Muscle of back (tissue), 11 donors: ENCODE data around the gene SPACA7. TPM values are rescaled to one million over a fixed set of nuclear protein-coding genes. Genes with fewer than 3 reads are reported as not detected.

Source experiments
- DNase-seq, 3 donors: peaks; one replicate each; pipeline versions ENCODE4 v3.0.0 to v3.0.0-alpha.2; 2013
- polyA plus RNA-seq, 10 donors: library from polyadenylated mRNA; unstranded; fragments of 120-200 nt; gene quantifications; one replicate each; pipeline ENCODE4 v1.2.1, GENCODE V29; 2013; ENCODE audit not compliant: insufficient read length in 10 of 10

Gene SPACA7
- polyA plus RNA-seq, 10 donors, result not detected

DNA sequence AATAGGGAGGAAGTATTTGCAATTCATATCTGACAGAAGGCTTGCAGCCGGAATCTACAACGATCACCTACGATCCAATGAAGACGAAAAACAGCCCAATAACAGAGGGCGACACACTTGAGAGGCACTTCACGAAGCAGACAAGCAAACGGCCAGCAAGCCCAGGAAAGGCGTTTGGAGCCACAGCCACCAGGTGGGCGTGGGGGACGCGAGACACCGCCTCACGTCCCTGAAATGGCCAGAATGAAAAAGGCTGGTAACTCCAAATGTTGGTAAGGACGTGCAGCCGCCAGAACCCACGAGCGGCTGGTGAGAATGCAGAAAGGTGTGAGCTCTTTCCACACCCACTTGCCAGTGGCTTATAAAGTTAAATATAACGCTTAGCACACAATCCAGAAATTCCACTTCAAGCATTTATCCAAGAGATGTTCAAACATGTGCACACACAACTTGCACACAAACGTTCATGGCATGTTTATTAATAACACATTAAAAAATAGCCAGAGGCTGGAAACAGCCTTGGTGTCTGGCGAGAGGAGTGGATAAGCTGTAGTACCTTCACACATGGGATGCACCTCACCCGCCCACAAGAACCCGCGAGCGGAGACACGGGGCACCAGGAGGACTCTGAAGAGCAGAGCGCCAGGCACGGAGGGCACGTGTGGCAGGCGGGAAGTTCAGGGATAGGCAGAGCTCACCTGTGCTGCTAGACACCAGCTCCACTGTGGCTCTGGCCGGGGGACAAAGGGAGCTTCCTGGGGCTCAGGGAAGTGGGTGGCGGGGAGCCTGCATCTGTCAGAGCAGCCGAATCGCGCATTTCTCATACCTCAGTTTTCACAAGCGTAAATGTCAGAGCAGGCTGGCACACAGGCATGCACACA, 89.3 kb downstream of the SPACA7 start:
- DNase-seq, result no peak

DNA sequence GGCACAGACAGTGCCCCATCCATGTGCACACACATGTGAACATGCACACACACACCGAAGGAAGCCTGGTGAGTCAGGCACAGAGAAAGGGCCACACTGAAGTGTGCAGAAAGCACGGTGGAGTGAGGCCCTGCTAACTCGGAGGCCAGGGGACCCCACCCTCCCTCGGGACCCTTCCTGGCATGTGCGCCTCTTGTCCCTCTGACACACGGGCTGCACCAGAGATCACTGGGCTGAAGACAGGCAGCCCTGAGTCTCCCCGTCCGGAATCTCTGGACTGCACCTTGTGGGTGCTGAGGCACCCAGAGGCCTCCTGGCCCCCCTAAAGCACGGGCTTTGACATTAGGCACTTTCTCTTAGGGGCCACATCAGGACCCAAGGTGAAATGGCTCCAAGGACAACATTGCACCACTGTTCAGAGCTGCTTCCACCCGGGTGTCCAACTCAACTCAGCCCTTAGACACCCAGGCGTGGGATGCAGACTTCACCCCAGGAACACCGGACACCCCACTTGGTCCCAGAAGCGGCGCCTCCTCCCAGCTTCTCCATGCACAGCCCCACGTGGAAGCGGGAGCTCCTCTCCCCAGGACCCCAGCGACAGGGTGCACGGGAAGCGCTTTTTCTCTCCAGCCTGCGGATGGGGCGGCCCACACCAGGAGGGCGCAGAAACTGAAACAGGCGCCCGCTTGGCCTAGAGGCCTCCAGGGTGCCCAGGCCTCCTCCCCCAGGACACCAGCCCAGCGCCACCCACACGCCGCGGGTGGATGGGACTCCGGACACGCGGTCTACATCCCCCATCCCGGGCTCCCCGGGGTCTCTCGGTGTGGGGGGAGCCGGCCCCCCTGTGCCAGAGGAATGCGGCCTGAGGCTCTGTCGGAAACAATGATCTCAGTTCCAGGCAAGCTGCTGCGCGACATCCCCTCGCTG, 90.2 kb downstream of the SPACA7 start:
- DNase-seq, result no peak

DNA sequence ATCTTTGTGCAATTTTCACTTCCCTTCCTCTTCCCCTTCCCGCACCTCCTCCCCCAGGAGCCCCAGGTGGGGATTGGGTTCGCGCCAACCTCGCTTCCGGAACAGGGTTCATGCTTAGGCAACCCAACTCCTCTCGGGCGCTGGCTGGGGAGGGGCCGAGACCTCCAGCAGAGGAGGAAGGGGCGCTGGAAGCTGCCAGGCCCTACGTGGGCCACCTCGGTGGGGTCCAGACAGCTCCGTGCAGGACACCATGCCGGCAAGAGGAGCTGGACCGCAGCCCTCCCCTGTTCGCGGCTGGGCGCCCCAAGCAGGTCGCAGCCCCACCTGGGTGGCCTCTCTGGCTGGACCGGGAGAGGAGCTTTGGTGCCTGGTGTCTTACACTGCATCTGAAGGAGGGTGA, 91.1 kb downstream of the SPACA7 start:
- DNase-seq, result no peak

DNA sequence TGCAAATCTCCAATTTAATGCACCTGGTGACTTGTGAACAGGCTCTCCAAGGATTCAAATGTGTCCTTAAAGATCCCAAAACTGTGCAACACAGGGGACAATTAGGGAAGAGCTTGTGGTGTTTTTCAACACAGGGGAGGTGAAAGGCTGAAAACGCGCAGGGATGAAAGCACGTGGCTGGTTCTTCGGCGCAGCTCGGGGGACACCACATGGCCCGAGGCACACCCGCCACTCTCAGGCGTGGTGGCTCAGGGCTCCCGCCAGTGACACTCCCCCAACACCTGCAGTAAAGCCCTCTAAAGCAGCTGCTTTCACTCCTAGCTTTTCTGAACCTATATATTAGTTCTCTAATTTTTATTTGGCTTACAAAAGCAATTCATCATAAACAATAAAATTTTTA, 91.9 kb downstream of the SPACA7 start:
- no peak for DNase-seq

DNA sequence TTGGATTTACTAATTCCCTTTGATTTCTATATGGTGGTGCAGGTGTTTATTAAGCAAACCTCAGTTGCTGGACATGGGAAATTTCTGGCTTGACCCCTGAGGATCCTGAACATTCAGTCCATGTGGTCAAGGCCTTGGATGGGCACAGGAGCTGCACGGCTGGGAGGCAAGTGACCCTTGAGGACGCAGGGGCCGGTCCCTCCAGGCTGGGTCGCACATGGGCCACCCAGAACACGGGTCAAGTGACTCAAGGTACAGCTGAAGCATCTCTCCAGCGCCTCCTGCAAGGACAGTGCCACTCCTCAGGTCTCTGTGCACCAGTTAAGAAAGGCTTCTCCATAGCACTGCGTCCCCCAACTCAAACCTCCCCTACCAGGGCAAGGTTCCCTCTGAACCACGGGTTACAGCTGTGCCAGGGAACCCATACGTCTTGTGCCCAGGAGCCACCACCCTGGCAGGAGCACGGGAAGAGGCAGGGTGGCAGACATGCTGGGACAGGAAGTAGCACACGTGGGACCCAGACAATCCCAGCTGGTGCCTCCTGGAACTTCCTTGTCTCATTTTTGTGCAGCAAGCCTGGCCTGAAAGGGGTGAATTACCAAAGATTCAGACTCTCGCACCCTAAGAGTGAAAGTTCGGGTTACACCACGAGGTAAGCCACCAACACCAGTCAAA, 93.1 kb downstream of the SPACA7 start:
- no peak for DNase-seq

DNA sequence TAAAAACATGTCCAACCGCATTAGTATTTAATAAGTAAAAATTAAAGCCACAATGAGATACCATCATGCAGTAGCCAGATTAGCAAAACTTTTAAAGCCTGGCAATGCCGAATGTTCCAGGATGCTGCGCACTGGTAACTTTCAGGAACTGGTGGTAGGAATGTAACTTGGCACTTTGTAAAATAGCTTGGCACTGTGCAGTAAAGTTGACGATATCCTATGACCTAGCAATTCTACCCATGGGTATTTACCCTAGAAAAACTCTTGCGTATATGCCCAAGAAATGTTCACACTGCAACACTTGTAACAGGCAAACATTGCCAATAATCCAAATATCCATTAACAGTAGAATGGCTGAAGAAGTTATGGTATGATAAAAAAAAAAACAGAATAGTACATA, 97.7 kb downstream of the SPACA7 start:
- DNase-seq, result no peak

DNA sequence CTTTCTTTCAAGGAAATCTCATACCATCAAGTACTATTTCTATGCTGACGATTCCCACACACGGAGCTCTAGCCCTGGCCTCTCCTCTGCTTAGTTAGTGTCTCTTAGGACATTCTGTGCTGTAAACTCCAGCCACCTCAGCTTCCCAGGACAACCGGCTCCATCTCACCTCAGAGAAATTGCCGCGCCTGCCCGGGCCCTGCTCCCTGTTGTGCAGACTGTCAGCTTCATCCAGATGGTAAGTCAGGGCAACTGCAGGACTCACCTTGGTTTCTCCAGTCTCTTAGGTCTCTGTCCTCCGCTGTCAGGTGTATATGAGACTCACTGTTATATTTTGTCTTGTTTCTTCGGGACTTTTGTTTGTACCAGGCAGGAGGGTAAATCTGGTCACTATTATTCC, 98.7 kb downstream of the SPACA7 start:
- DNase-seq, result no peak

DNA sequence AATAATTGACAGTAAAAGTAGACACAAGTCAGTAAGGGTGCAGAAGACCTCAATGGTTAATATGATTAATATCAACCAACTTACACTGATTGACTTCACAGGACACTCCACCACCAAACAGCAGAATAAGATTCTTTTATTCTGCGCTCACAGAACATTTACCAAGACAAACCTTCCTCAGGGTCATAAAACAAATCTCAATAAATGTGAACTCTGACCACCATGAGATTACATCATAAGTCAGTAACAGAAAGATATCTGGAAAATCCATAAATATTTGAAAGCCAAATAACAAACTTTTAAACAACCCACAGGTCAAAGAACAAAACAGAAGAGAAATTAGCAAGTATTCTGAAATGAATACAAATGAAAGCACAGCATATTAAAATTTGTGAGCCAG, 99.7 kb downstream of the SPACA7 start:
- no peak for DNase-seq

DNA sequence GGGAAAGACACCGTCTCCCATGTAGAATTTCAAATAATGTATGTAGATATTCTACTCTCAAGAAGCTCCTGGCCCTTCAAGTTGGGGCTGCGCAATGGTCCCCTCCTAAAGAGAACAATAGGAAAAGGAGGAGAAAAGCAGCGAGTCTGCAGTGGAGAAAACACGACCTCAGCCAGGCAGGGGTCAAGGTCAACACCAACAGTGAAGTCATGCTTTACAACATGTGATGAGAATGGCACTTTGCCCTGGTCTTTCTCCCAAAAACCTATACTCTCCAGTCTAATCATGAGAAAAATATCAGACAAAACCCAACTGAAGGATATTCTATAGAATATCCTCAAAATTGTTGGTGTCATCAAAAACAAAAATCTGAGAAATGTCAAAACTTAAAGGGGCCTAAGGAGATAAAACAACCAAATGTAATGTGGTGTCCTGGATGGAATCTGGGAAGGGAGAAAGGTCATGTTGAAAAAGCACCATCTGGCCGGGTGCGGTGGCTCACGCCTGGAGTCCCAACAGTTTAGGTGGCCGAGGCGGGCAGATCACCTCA, 101.0 kb downstream of the SPACA7 start:
- no peak for DNase-seq

DNA sequence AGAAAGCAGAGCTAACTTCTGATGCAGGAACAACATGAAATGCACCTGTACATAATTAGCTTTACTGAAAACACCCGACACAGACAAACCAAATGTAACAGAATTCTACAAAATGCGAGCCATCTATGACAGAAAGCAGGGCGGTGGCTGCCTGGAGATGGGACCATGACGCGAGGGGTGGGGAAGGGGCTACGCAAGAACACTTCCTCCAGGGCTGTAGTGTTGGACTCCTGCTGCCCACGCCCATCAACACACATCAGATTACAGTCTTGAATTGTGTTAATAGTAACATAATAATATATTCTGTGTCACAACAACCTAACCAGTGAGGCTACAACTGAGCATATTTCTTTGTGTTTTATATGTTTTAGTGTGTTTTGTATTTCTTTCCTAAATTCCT, 103.2 kb downstream of the SPACA7 start:
- DNase-seq, result no peak

DNA sequence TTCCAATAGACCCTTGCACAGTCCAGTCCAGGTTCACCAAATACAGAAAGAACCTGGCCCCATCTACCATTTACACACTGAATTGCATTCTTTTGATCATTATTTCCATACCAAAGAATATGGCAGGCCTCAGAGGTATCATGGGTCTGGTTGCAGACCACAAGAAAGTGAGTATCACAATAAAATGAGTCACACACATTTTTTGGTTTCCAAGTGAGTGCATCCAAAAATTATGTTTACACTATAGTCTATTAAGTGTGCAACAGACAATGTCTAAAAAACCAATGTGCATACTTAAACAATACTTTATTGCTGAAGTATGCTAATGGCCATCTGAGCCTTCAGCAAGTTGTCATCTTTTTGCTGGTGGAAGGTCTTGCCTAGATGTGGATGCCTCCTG, 105.3 kb downstream of the SPACA7 start:
- DNase-seq, result no peak

DNA sequence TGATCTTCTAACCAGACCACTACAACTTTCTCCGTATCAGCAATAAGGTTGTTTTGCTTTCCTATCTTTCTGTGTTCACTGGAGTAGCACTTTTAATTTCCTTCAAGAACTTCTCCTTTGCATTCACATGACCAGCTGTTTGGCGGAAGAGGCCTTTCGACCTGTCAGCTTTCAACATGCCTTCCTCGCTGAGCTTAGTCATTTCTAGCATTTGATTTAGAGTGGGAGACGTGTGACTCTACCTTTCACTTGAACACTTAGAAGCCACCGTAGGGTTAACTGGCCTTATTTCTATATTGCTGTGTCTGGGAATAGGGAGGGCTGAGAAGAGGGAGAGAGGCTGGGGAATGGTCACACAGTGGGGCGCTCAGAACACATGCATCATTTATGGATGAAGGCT, 107.1 kb downstream of the SPACA7 start:
- DNase-seq, result no peak

Other genes with a start within 250 kb of the SPACA7 start
- gene TUBGCP3, start 211.8 kb downstream of the SPACA7 start, polyA plus RNA-seq, result 10 to 100 TPM; 13.2 to 21.0 (median 18.9) TPM